Naive thymus-derived CD4-positive, alpha-beta T cell (primary cell): ENCODE results near the gene WDR53. TPM values are rescaled to one million over a fixed set of nuclear protein-coding genes. Genes with fewer than 3 reads are reported as not detected.
A peak's percentile ranks its signal among the peaks of the same experiment; 100 is the strongest.
"Not testable (repeated sequence)": the region's sequence is repeated elsewhere in the genome, so short reads cannot be mapped to it uniquely, and the experiment has no call there.

ENCODE experiments used
- ATAC-seq: fragments of 150-1000 bp; cut with Tn5 transposase; 2 replicates; pipeline ENCODE4 v1.10.0; 2021; ENCODE audit warnings: mild to moderate bottlenecking, moderate library complexity
- CTCF ChIA-PET: fragments of 350-600 bp; sonication (Branson Sonifier 250); formaldehyde crosslinking; loops from one replicate; lab custom pipeline; 2021; ENCODE audit warnings: antibody characterized with exemption; lab: Charles Lee
- POLR2A ChIA-PET: fragments of 350-600 bp; sonication (Branson Sonifier 250); formaldehyde crosslinking; loops from one replicate; lab custom pipeline; 2021; ENCODE audit warnings: antibody characterized with exemption, inconsistent platforms; lab: Charles Lee
- DNase-seq, 9 donors: peaks; one replicate each; pipeline versions ENCODE4 v3.0.0 to v3.0.0-alpha.2; 2020 to 2022; ENCODE audit warnings: mixed read lengths in 1 of 9
- H3K27ac ChIP-seq: one replicate; pipeline ENCODE4 v1.7.0; 2013; ENCODE audit warnings: mild to moderate bottlenecking, low read depth, low read length, moderate library complexity
- H3K27me3 ChIP-seq, 2 donors: one replicate each; pipeline ENCODE4 v1.7.0; 2013; ENCODE audit warnings: low read length in 2 of 2, mild to moderate bottlenecking in 2 of 2, moderate library complexity in 2 of 2; ENCODE audit not compliant: control insufficient read depth in 2 of 2, insufficient read depth in 2 of 2
- H3K36me3 ChIP-seq, 3 experiments: 1 replicate in 2 of 3; 2 replicates in 1 of 3; pipeline ENCODE4 v1.7.0; 2013; ENCODE audit warnings: low read length in 3 of 3, mild to moderate bottlenecking in 3 of 3, moderate library complexity in 1 of 3; ENCODE audit not compliant: insufficient read depth in 3 of 3, control insufficient read depth in 2 of 3
- H3K4me1 ChIP-seq, 2 donors: one replicate each; pipeline ENCODE4 v1.7.0; 2013; ENCODE audit warnings: low read length in 2 of 2, mild to moderate bottlenecking in 2 of 2, moderate library complexity in 1 of 2; ENCODE audit not compliant: control insufficient read depth in 2 of 2, insufficient read depth in 2 of 2
- H3K4me3 ChIP-seq: 2 replicates; pipeline ENCODE4 v1.7.0; 2013; ENCODE audit warnings: mild to moderate bottlenecking, low read length
- H3K9me3 ChIP-seq, 3 experiments: 1 replicate in 2 of 3; 2 replicates in 1 of 3; pipeline ENCODE4 v1.7.0; 2013; ENCODE audit warnings: low read length in 3 of 3; ENCODE audit not compliant: control insufficient read depth in 2 of 3
- H3K27ac Mint-ChIP-seq, 9 donors: one replicate each; pipeline ENCODE4 v1.8.0; 2020 to 2022; ENCODE audit warnings: mixed read lengths in 9 of 9, mild to moderate bottlenecking in 8 of 9, moderate library complexity in 5 of 9, inconsistent platforms in 2 of 9
- H3K27me3 Mint-ChIP-seq, 5 donors: one replicate each; pipeline ENCODE4 v1.8.0; 2021 to 2022; ENCODE audit warnings: mixed read lengths in 5 of 5, mild to moderate bottlenecking in 1 of 5
- H3K36me3 Mint-ChIP-seq, 5 donors: one replicate each; pipeline ENCODE4 v1.8.0; 2020 to 2022; ENCODE audit warnings: mixed read lengths in 5 of 5, mild to moderate bottlenecking in 3 of 5, inconsistent platforms in 1 of 5
- H3K4me1 Mint-ChIP-seq, 7 donors: one replicate each; pipeline ENCODE4 v1.8.0; 2020 to 2022; ENCODE audit warnings: mixed read lengths in 7 of 7, mild to moderate bottlenecking in 3 of 7, inconsistent platforms in 1 of 7
- H3K4me3 Mint-ChIP-seq, 10 donors: one replicate each; pipeline ENCODE4 v1.8.0; 2020 to 2022; ENCODE audit warnings: mild to moderate bottlenecking in 10 of 10, mixed read lengths in 10 of 10, moderate library complexity in 6 of 10, inconsistent platforms in 2 of 10
- H3K9me3 Mint-ChIP-seq, 11 donors: one replicate each; pipeline ENCODE4 v1.8.0; 2020 to 2022; ENCODE audit warnings: mixed read lengths in 11 of 11, mild to moderate bottlenecking in 4 of 11, inconsistent platforms in 1 of 11, moderate library complexity in 1 of 11
- intact Hi-C, 2 donors: fragments of 100-400 bp; cut with micrococcal nuclease; formaldehyde crosslinking; loops; one replicate each; pipeline ENCODE4 v1.15.1; 2023
- polyA plus RNA-seq, 2 donors: library from polyadenylated mRNA; unstranded; fragments of 300-500 nt; fragmentation: Illumina TruSeq; gene quantifications; one replicate each; pipeline ENCODE4 v1.2.3, GENCODE V29; 2021
- total RNA-seq, 6 experiments: library from RNA in 5 of 6; stranded (reverse) in 5 of 6; gene quantifications; 1 replicate in 5 of 6; 2 replicates in 1 of 6; pipeline ENCODE4 v1.2.3 and lab custom pipeline; 2021 to 2026

The WDR53 gene
- total and polyA plus RNA-seq, 7 experiments from 2014 or later, result 11.9 to 31.5 (median 22.7) TPM

DNA sequence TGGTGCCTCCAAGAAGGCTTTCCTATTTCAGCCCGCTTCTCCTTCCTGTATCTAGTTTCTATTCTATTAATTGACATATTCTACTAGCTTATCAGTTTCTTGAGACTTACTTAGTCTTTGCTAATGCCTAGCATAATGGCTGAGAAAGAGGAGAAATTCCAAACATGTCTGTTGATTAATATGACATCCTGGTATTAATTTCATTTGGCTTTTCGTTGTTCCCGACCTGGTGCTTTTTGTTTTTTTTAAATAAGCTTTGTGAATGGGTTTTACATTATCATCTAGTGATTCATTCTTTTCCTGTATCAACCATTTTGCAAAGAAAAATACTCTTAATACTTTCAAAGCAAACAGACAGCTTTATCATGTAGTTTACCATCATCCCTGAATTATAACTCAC is 13.1 kb downstream of the WDR53 start:
- CTCF ChIA-PET, result interaction anchor here (1.8 kb wide), 1 partner anchor 130 kb away, joined by 5 read pairs; no protein-coding TSS in a partner anchor
- peaks cover 0 to 4% (median 0%) of the 10 kb centered on the region in 11 donors for H3K9me3 Mint-ChIP-seq

DNA sequence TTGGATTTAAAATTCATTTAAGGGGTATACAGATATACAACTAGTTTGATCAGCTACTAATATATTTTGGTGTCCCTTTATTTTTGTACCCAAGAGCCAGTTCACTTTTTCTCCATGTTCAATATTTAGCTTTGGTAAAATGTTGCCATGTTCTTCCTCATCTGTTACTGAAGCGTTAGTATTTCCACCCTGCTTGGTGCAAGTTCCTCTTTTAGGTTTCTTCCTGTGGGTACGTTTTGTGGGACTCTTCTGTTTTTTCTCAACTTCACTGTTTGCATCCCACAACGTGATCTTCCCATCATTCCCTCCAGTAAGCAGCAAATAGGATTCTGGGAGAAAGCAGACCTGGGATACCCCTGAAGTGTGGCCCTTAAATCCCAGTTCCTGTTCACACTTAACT is 14.1 kb downstream of the WDR53 start:
- Mint-ChIP-seq H3K27me3 (no peaks in the 10 kb centered on the region), H3K36me3 (peaks cover 0 to 32% (median 4%) of the 10 kb centered on the region in 5 donors), H3K9me3 (peaks cover 0 to 13% (median 4%) of the 10 kb centered on the region in 11 donors), H3K27ac (peak overlapping the region in 2 of 9 donors; percentile 47 to 48), H3K4me1 (peaks cover 0 to 15% (median 6%) of the 10 kb centered on the region in 7 donors), H3K4me3 (no peak overlapping the region)
- peaks cover 0 to 4% (median 0%) of the 10 kb centered on the region in 3 experiments for H3K9me3 ChIP-seq
- no peak overlapping the region for H3K27ac ChIP-seq
- H3K4me1 ChIP-seq, result no peaks in the 10 kb centered on the region
- CTCF ChIA-PET, result interaction anchor here (1.8 kb wide), 1 partner anchor 131 kb away, joined by 5 read pairs; no protein-coding TSS in a partner anchor
- no peak for DNase-seq
- H3K27me3 ChIP-seq, result no peaks in the 10 kb centered on the region
- intact Hi-C loops, result no loop called here
- no peak for ATAC-seq
- POLR2A ChIA-PET, result no interaction called here
- peaks cover 0 to 13% (median 0%) of the 10 kb centered on the region in 3 experiments for H3K36me3 ChIP-seq
- H3K4me3 ChIP-seq, result no peak overlapping the region

More for the DNA sequence above, 13.1 kb downstream of the WDR53 start:
- ATAC-seq (no peak), DNase-seq (no peak)
- no peaks in the 10 kb centered on the region for H3K27me3 ChIP-seq
- H3K27ac ChIP-seq, result no peak overlapping the region
- intact Hi-C loops, result no loop called here
- no peaks in the 10 kb centered on the region for H3K9me3 ChIP-seq
- peaks cover 6 to 26% (median 15%) of the 10 kb centered on the region in 7 donors for H3K4me1 Mint-ChIP-seq
- H3K4me3 ChIP-seq, result no peak overlapping the region
- no peak overlapping the region for H3K4me3 Mint-ChIP-seq
- H3K36me3 ChIP-seq, result peaks cover 0 to 16% (median 0%) of the 10 kb centered on the region in 3 experiments
- H3K27me3 Mint-ChIP-seq, result no peaks in the 10 kb centered on the region
- no peak overlapping the region for H3K27ac Mint-ChIP-seq
- H3K4me1 ChIP-seq, result no peaks in the 10 kb centered on the region
- POLR2A ChIA-PET, result interaction anchor here (0.6 to 0.8 kb wide), 2 partner anchors 336 to 504 kb away, joined by 3 to 4 read pairs; no protein-coding TSS in a partner anchor
- H3K36me3 Mint-ChIP-seq, result peaks cover 0 to 29% (median 4%) of the 10 kb centered on the region in 5 donors

DNA sequence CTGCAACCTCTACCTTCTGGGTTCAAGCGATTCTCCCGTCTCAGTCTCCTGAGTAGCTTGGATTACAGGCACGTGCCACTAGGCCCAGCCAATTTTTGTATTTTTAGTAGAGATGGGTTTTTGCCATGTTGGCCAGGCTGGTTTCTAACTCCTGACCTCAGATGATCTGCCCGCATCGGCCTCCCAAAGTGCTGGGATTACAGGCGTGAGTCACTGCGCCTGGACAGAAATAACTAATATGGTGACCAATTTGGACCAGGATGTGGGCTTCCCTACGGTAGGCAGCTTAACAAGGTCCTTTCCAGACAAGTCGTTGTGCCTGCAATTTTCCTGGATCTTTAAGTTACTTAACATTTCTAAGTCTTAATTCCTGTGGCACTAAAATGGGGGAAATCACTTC is 14.8 kb downstream of the WDR53 start:
- H3K27ac Mint-ChIP-seq, result peak overlapping the region in 1 of 9 donors; percentile 31
- no peak overlapping the region for H3K27ac ChIP-seq
- H3K4me3 Mint-ChIP-seq, result no peak overlapping the region
- H3K4me1 ChIP-seq, result no peaks in the 10 kb centered on the region
- CTCF ChIA-PET, result no interaction called here
- H3K27me3 Mint-ChIP-seq, result no peaks in the 10 kb centered on the region
- H3K9me3 ChIP-seq, result peaks cover 0 to 6% (median 0%) of the 10 kb centered on the region in 3 experiments
- peaks cover 0 to 11% (median 6%) of the 10 kb centered on the region in 7 donors for H3K4me1 Mint-ChIP-seq
- H3K9me3 Mint-ChIP-seq, result peaks cover 0 to 15% (median 5%) of the 10 kb centered on the region in 11 donors
- no peak overlapping the region for H3K4me3 ChIP-seq
- no peaks in the 10 kb centered on the region for H3K27me3 ChIP-seq
- intact Hi-C loops, result no loop called here
- POLR2A ChIA-PET, result no interaction called here
- ATAC-seq, result no peak
- H3K36me3 ChIP-seq, result peaks cover 0 to 6% (median 0%) of the 10 kb centered on the region in 3 experiments
- H3K36me3 Mint-ChIP-seq, result peaks cover 0 to 30% (median 4%) of the 10 kb centered on the region in 5 donors
- no peak for DNase-seq

DNA sequence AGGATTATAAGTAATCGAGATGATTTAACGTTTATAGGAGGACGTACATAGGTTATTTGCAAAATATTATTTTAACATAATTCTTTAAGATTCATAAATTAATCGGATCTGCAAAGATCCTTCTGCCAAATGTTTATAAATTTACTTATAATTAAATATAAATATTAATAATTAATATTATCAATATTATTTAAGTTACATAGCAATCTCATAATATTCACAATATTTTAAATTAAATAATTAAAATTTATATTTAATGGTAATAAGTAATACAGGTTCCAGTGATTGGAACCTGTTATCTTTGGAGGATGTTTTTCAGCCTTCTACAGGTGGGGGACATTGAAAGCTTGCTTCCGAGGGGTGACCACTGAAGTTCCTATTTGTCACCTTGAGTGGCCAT is 16.1 kb downstream of the WDR53 start:
- DNase-seq, result no peak
- Histone ChIP-seq H3K27me3 (no peaks in the 10 kb centered on the region), H3K4me3 (no peak overlapping the region), H3K9me3 (peaks cover 0 to 6% (median 0%) of the 10 kb centered on the region in 3 experiments), H3K36me3 (peaks cover 0 to 5% (median 0%) of the 10 kb centered on the region in 3 experiments), H3K4me1 (no peaks in the 10 kb centered on the region), H3K27ac (no peak overlapping the region)
- peaks cover 5 to 35% (median 11%) of the 10 kb centered on the region in 5 donors for H3K36me3 Mint-ChIP-seq
- POLR2A ChIA-PET, result interaction anchor here (1.0 kb wide), 1 partner anchor 24 kb away, joined by 3 read pairs; no protein-coding TSS in a partner anchor
- intact Hi-C loops, result no loop called here
- no peak for ATAC-seq
- no peak overlapping the region for H3K27ac Mint-ChIP-seq
- peaks cover 0 to 8% (median 5%) of the 10 kb centered on the region in 7 donors for H3K4me1 Mint-ChIP-seq
- CTCF ChIA-PET, result no interaction called here
- peaks cover 0 to 3% (median 0%) of the 10 kb centered on the region in 5 donors for H3K27me3 Mint-ChIP-seq
- no peak overlapping the region for H3K4me3 Mint-ChIP-seq
- peaks cover 0 to 21% (median 7%) of the 10 kb centered on the region in 11 donors for H3K9me3 Mint-ChIP-seq

DNA sequence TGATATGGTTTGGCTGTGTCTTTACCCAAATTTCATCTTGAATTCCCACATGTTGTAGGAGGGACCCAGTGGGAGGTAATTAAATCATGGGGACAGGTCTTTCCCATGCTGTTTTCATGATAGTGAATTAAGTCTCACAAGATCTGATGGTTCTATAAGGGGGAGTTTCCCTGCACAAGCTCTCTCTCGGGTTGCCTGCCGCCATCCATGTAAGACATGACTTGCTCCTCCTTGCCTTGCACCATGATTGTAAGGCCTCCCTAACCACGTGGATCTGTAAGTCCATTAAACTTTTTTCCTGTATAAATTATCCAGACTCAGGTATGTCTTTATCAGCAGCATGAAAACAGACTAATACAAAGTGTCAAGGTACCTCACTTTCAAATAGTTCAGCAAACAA is 18.2 kb downstream of the WDR53 start:
- H3K27ac ChIP-seq, DNase-seq, H3K4me3 Mint-ChIP-seq, H3K4me3 ChIP-seq, H3K27me3 Mint-ChIP-seq, H3K4me1 ChIP-seq, H3K4me1 Mint-ChIP-seq, intact Hi-C loops, H3K27ac Mint-ChIP-seq, H3K9me3 ChIP-seq, H3K27me3 ChIP-seq, POLR2A ChIA-PET, H3K36me3 ChIP-seq, ATAC-seq: not testable (repeated sequence)
- H3K9me3 Mint-ChIP-seq, result peaks cover 0 to 21% (median 7%) of the 10 kb centered on the region in 11 donors
- CTCF ChIA-PET, result interaction anchor here (0.9 kb wide), 1 partner anchor 18 kb away, joined by 3 read pairs; no protein-coding TSS in a partner anchor
- peaks cover 5 to 30% (median 10%) of the 10 kb centered on the region in 5 donors for H3K36me3 Mint-ChIP-seq

DNA sequence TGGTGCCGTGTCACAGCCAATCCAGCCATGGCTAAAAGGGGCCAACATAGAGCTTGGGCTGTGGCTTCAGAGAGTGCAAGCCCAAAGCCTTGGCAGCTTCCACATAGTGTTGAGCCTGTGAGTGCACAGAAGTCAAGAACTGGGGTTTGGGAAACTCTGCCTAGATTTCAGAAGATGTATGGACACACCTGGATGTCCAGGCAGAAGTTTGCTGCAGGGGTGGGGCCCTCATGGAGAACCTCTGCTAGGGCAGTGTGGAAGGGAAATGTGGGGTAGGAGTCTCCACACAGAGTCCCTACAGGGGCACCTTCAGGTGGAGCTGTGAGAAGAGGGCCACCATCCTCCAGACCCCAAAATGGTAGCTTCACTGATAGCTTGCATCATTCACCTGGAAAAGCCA is 19.0 kb downstream of the WDR53 start:
- H3K36me3 ChIP-seq, DNase-seq, H3K4me1 ChIP-seq, intact Hi-C loops, H3K4me1 Mint-ChIP-seq, H3K4me3 ChIP-seq, H3K27ac ChIP-seq, H3K9me3 ChIP-seq, H3K27ac Mint-ChIP-seq, H3K4me3 Mint-ChIP-seq, H3K27me3 ChIP-seq, ATAC-seq, POLR2A ChIA-PET: not testable (repeated sequence)
- peaks cover 0 to 12% (median 4%) of the 10 kb centered on the region in 5 donors for H3K27me3 Mint-ChIP-seq
- peaks cover 5 to 25% (median 7%) of the 10 kb centered on the region in 5 donors for H3K36me3 Mint-ChIP-seq
- H3K9me3 Mint-ChIP-seq, result peaks cover 0 to 21% (median 7%) of the 10 kb centered on the region in 11 donors
- CTCF ChIA-PET, result interaction anchor here (0.9 kb wide), 1 partner anchor 17 kb away, joined by 3 read pairs; no protein-coding TSS in a partner anchor
